Measurements from ENCODE around the gene PLAU. TPM values are rescaled to one million over a fixed set of nuclear protein-coding genes. Genes with fewer than 3 reads are reported as not detected.

Gene PLAU
- total RNA-seq, 1 donor from 2014 or later = 0.59 TPM

DNA sequence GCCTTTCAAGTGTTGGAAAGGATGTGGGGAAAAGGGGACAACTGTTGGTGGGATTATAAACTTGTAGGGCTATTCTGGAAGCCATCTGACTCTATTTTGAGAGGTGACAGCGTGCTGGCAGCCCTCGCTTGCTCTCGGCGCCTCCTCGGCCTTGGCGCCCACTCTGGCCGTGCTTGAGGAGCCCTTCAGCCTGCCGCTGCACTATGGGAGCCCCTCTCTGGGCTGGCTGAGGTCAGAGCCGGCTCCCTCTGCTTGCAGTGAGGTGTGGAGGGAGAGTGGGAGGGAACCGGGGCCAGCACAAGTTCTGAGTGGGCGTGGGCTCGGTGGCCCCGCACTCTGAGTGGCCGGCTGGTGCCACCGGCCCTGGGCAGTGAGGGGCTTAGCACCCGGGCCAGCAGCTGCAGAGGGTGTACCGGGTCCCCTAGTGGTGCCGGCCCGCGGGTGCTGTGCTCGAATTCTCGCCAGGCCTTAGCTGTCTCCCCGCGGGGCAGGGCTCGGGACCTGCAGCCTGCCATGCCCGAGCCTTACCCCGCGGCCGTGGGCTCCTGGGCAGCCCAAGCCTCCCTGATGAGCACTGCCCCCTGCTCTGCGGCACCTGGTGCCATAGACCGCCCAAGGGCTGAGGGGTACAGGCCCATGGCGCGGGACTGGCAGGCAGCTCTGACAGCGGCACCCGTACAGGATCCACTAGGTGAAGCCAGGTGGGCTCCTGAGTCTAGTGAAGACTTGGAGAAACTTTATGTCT lies 33.6 kb downstream of the PLAU start:
- Mint-ChIP-seq H3K9me3 (ENCODE audit: unreplicated experiment) (peaks cover 3% of the 10 kb centered on the region), H3K36me3 (ENCODE audit: unreplicated experiment) (no peaks in the 10 kb centered on the region), H3K4me3 (ENCODE audit: unreplicated experiment) (no peak overlapping the region), H3K27ac (ENCODE audit: unreplicated experiment) (no peak overlapping the region), H3K27me3 (ENCODE audit: unreplicated experiment) (peaks cover 3% of the 10 kb centered on the region), H3K4me1 (ENCODE audit: low read depth, unreplicated experiment) (no peaks in the 10 kb centered on the region)
- TF ChIP-seq, protein P1, sequence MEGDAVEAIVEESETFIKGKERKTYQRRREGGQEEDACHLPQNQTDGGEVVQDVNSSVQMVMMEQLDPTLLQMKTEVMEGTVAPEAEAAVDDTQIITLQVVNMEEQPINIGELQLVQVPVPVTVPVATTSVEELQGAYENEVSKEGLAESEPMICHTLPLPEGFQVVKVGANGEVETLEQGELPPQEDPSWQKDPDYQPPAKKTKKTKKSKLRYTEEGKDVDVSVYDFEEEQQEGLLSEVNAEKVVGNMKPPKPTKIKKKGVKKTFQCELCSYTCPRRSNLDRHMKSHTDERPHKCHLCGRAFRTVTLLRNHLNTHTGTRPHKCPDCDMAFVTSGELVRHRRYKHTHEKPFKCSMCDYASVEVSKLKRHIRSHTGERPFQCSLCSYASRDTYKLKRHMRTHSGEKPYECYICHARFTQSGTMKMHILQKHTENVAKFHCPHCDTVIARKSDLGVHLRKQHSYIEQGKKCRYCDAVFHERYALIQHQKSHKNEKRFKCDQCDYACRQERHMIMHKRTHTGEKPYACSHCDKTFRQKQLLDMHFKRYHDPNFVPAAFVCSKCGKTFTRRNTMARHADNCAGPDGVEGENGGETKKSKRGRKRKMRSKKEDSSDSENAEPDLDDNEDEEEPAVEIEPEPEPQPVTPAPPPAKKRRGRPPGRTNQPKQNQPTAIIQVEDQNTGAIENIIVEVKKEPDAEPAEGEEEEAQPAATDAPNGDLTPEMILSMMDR (IDR thresholded peaks at IDR 0.05; ENCODE audit: partially characterized antibody, unreplicated experiment) = no peak
- no peak for DNase-seq

DNA sequence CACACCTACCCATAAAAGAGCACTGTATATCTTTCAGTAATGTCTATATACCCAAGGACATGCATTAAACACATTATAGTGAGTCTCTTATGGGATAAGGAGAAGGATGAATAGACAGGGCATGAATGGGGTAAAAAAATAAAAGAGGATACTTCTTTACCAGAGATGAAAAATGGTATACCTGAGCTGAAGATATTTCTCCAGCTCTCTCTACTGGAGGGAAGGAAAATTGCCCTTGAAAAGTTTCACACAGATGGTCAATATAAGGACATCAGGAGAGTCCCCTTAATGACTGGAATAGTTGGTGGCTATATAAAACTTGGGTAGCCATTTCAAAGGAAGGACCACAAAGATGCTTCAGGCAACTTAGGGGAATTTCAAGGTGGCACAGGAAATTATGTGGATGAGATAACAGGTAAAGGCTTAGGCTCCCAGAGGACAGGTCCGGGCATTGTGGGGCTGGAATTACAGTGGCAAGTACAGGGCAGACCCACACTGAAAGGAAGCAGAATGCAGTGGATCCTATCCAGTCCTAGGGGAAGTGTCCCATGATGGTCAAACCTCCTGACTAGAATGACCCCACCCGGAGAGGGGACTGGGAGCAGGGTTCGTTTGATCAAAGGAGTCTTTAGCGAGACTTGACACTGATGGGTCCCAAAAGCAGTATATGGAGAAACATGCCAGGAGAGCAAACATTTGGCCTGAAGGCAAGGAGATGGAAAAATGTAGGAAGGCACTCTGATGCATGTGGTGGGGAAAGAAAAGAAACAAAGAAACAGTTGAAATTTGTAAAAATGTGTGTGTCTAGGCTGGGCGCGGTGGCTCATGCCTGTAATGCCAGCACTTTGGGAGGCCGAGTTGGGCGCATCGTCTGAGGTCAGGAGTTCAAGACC lies 35.6 kb downstream of the PLAU start:
- Mint-ChIP-seq H3K4me3 (ENCODE audit: unreplicated experiment) (no peak overlapping the region), H3K36me3 (ENCODE audit: unreplicated experiment) (no peaks in the 10 kb centered on the region), H3K9me3 (ENCODE audit: unreplicated experiment) (peaks cover 3% of the 10 kb centered on the region), H3K4me1 (ENCODE audit: low read depth, unreplicated experiment) (peaks cover 1% of the 10 kb centered on the region), H3K27ac (ENCODE audit: unreplicated experiment) (no peak overlapping the region), H3K27me3 (ENCODE audit: unreplicated experiment) (no peaks in the 10 kb centered on the region)
- TF ChIP-seq, protein P1 (IDR thresholded peaks at IDR 0.05; ENCODE audit: partially characterized antibody, unreplicated experiment) = no peak
- no peak for DNase-seq

DNA sequence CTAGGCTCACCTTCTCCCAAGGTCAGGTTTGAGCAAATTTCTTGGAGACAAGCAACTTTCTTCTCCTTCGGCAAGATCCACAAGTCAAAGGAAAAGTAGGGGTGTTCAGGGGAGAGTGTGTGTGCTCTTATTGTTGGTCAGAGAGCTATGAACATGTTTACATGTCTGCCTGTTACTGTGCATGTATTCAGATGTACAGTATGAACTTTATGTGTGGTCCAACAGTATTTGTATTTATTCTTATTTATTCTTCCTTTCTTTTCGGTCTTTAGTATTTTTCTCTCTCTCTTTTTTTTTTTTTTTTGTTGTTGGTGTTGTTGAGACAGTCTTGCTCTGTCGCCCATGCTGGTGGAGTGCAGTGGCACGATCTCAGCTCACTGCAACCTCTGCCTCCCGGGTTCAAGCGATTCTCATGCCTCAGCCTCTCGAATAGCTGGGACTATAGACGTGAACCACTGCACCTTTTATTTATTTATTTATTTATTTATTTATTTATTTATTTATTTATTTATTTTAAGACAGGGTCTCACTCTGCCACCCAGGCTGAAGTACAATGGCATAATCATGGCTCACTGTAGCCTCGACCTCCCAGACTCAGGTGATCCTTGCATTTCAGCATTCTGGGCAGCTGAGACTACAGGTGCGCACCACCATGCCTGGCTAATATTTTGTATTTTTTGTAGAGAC lies 38.2 kb downstream of the PLAU start:
- Mint-ChIP-seq H3K27me3 (ENCODE audit: unreplicated experiment) (no peaks in the 10 kb centered on the region), H3K9me3 (ENCODE audit: unreplicated experiment) (peaks cover 3% of the 10 kb centered on the region), H3K4me1 (ENCODE audit: low read depth, unreplicated experiment) (peaks cover 1% of the 10 kb centered on the region), H3K36me3 (ENCODE audit: unreplicated experiment) (no peaks in the 10 kb centered on the region), H3K4me3 (ENCODE audit: unreplicated experiment) (no peak overlapping the region), H3K27ac (ENCODE audit: unreplicated experiment) (no peak overlapping the region)
- TF ChIP-seq, protein P1 (IDR thresholded peaks at IDR 0.05; ENCODE audit: partially characterized antibody, unreplicated experiment) = no peak
- DNase-seq = no peak

DNA sequence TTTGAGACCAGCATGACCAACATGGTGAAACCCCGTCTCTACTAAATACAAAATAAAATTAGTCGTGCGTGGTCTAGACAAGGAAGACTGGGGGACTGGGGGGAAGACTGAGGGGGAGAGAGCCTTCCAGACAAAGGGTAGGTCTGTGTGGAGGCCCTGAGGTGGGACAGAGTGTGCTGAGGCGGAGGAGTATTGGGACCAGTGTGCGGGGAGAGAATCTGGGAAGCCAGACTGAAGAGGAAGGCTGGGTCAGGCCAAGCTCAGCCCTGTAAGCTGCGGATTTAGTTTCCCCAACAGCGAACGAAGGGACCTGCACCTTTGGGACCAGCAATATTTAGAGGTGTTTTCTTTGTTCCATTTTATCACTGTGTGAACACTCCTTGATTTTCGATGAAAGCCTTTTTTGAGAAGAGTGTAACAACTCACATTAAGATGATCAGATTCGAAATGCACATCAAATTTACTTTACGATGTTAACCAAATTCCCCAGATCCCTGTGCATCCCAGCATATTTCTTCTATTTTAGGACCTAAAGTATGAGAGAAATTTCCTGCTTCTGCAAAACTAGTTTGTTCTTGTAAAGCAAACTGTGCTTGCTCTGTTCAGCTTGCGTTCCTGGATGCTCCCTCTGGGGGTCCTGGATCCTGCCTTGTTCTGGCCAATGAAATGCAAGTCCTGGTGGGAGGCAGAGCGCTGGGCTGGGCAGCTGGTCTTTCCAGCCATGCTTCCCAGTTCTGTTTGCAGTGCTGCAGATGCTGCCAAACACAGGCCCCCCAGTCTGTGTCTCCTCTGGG lies 39.4 kb downstream of the PLAU start:
- Mint-ChIP-seq H3K4me1 (ENCODE audit: low read depth, unreplicated experiment) (peaks cover 1% of the 10 kb centered on the region), H3K9me3 (ENCODE audit: unreplicated experiment) (peaks cover under 1% of the 10 kb centered on the region), H3K4me3 (ENCODE audit: unreplicated experiment) (no peak overlapping the region), H3K27ac (ENCODE audit: unreplicated experiment) (no peak overlapping the region), H3K36me3 (ENCODE audit: unreplicated experiment) (no peaks in the 10 kb centered on the region), H3K27me3 (ENCODE audit: unreplicated experiment) (no peaks in the 10 kb centered on the region)
- TF ChIP-seq, protein P1 (IDR thresholded peaks at IDR 0.05; ENCODE audit: partially characterized antibody, unreplicated experiment) = no peak
- DNase-seq = peak; percentile 67

Data from glutamatergic neuron (in vitro differentiated cells).